Stimulated activated memory B cell treated with anti-CD40 and anti-IgM and Interleukin-4, amounts not matched to agents 10 μg/mL and 1 μg/mL and 100 μg/mL, for 72 hours (primary cell): Measurements from ENCODE around the gene MAN2B2.
"Not testable (repeated sequence)": the region's sequence is repeated elsewhere in the genome, so short reads cannot be mapped to it uniquely, and the experiment has no call there.

ENCODE experiments used
- ATAC-seq: fragments of 150-1000 bp; cut with Tn5 transposase; 2 replicates; pipeline ENCODE4 v1.10.0; 2021
- H3K27ac Mint-ChIP-seq: one replicate; pipeline ENCODE4 v1.8.0; 2022; ENCODE audit warnings: mild to moderate bottlenecking, mixed read lengths
- H3K27me3 Mint-ChIP-seq: one replicate; pipeline ENCODE4 v1.8.0; 2022; ENCODE audit warnings: mixed read lengths
- H3K36me3 Mint-ChIP-seq: one replicate; pipeline ENCODE4 v1.8.0; 2022; ENCODE audit warnings: mixed read lengths
- H3K4me1 Mint-ChIP-seq: one replicate; pipeline ENCODE4 v1.8.0; 2022; ENCODE audit warnings: mixed read lengths
- H3K4me3 Mint-ChIP-seq: one replicate; pipeline ENCODE4 v1.8.0; 2022; ENCODE audit warnings: mild to moderate bottlenecking, moderate library complexity, mixed read lengths
- H3K9me3 Mint-ChIP-seq: one replicate; pipeline ENCODE4 v1.8.0; 2022; ENCODE audit warnings: mixed read lengths

Gene MAN2B2

GRCh38 chr4:6641971-6642320 lies 67.0 kb downstream of the MAN2B2 start:
- peak overlapping the region; percentile 99 for H3K4me3 Mint-ChIP-seq
- no peaks in the 10 kb centered on the region for H3K27me3 Mint-ChIP-seq
- H3K27ac Mint-ChIP-seq = peak overlapping the region; percentile 99
- ATAC-seq = no peak
- H3K9me3 Mint-ChIP-seq = no peaks in the 10 kb centered on the region
- peaks cover 38% of the 10 kb centered on the region for H3K4me1 Mint-ChIP-seq
- peaks cover 30% of the 10 kb centered on the region for H3K36me3 Mint-ChIP-seq

GRCh38 chr4:6643141-6643847 lies 68.3 kb downstream of the MAN2B2 start:
- H3K36me3 Mint-ChIP-seq = peaks cover 30% of the 10 kb centered on the region

GRCh38 chr4:6644792-6645530 lies 70.0 kb downstream of the MAN2B2 start:
- Mint-ChIP-seq H3K27me3 (no peaks in the 10 kb centered on the region), H3K4me3 (no peak overlapping the region), H3K4me1 (peaks cover 37% of the 10 kb centered on the region), H3K36me3 (peaks cover 30% of the 10 kb centered on the region), H3K9me3 (no peaks in the 10 kb centered on the region), H3K27ac (no peak overlapping the region)
- no peak for ATAC-seq

More at GRCh38 chr4:6643141-6643847, 68.3 kb downstream of the MAN2B2 start:
- ATAC-seq = no peak
- Mint-ChIP-seq H3K27ac (no peak overlapping the region), H3K27me3 (no peaks in the 10 kb centered on the region), H3K4me3 (no peak overlapping the region), H3K4me1 (peaks cover 38% of the 10 kb centered on the region), H3K9me3 (no peaks in the 10 kb centered on the region)

- H3K4me1 Mint-ChIP-seq = peaks cover 18% of the 10 kb centered on the region
- no peak overlapping the region for H3K4me3 Mint-ChIP-seq
- H3K9me3 Mint-ChIP-seq = no peaks in the 10 kb centered on the region
- peaks cover 12% of the 10 kb centered on the region for H3K36me3 Mint-ChIP-seq
- H3K27ac Mint-ChIP-seq = no peak overlapping the region
- ATAC-seq = no peak
- no peaks in the 10 kb centered on the region for H3K27me3 Mint-ChIP-seq
These were observed 72.2 kb downstream of the MAN2B2 start for GRCh38 chr4:6647169-6647568.

- Mint-ChIP-seq H3K9me3 (no peaks in the 10 kb centered on the region), H3K4me1 (peaks cover 12% of the 10 kb centered on the region), H3K27me3 (no peaks in the 10 kb centered on the region), H3K36me3 (peaks cover 8% of the 10 kb centered on the region), H3K27ac (no peak overlapping the region), H3K4me3 (no peak overlapping the region)
- no peak for ATAC-seq
These were observed 72.7 kb downstream of the MAN2B2 start for GRCh38 chr4:6647582-6648230.

GRCh38 chr4:6649216-6649615 lies 74.2 kb downstream of the MAN2B2 start:
- Mint-ChIP-seq H3K27me3 (no peaks in the 10 kb centered on the region), H3K27ac (no peak overlapping the region), H3K9me3 (no peaks in the 10 kb centered on the region), H3K4me3 (no peak overlapping the region), H3K36me3 (no peaks in the 10 kb centered on the region), H3K4me1 (no peaks in the 10 kb centered on the region)
- ATAC-seq = no peak

GRCh38 chr4:6654211-6654610 lies 79.2 kb downstream of the MAN2B2 start:
- H3K9me3 Mint-ChIP-seq, H3K27me3 Mint-ChIP-seq, ATAC-seq: not testable (repeated sequence)

GRCh38 chr4:6655291-6655690 lies 80.3 kb downstream of the MAN2B2 start:
- H3K27me3 Mint-ChIP-seq = peaks cover 13% of the 10 kb centered on the region
- not testable (repeated sequence) for H3K4me1 Mint-ChIP-seq, H3K9me3 Mint-ChIP-seq, H3K4me3 Mint-ChIP-seq, H3K36me3 Mint-ChIP-seq, H3K27ac Mint-ChIP-seq, ATAC-seq

More at GRCh38 chr4:6654211-6654610, 79.2 kb downstream of the MAN2B2 start:
- H3K4me1 Mint-ChIP-seq, H3K4me3 Mint-ChIP-seq, H3K27ac Mint-ChIP-seq, H3K36me3 Mint-ChIP-seq: not testable (repeated sequence)

- H3K27ac Mint-ChIP-seq = no peak overlapping the region
These were observed 80.9 kb downstream of the MAN2B2 start for GRCh38 chr4:6655924-6656323.

GRCh38 chr4:6657242-6658208 lies 82.5 kb downstream of the MAN2B2 start:
- Mint-ChIP-seq H3K27ac (peak overlapping the region; percentile 30), H3K4me3 (no peak overlapping the region), H3K9me3 (no peaks in the 10 kb centered on the region), H3K27me3 (peaks cover 36% of the 10 kb centered on the region), H3K4me1 (peaks cover 6% of the 10 kb centered on the region), H3K36me3 (no peaks in the 10 kb centered on the region)
- no peak for ATAC-seq

More at GRCh38 chr4:6655924-6656323, 80.9 kb downstream of the MAN2B2 start:
- H3K9me3 Mint-ChIP-seq = no peaks in the 10 kb centered on the region
- peaks cover 6% of the 10 kb centered on the region for H3K4me1 Mint-ChIP-seq
- H3K4me3 Mint-ChIP-seq = no peak overlapping the region
- no peaks in the 10 kb centered on the region for H3K36me3 Mint-ChIP-seq
- peaks cover 20% of the 10 kb centered on the region for H3K27me3 Mint-ChIP-seq
- no peak for ATAC-seq

GRCh38 chr4:6658209-6658595 lies 83.2 kb downstream of the MAN2B2 start:
- no peak for ATAC-seq

GRCh38 chr4:6658597-6659075 lies 83.6 kb downstream of the MAN2B2 start:
- H3K4me1 Mint-ChIP-seq = peaks cover 6% of the 10 kb centered on the region
- peak overlapping the region; percentile 68 for H3K4me3 Mint-ChIP-seq
- H3K36me3 Mint-ChIP-seq = no peaks in the 10 kb centered on the region
- H3K27ac Mint-ChIP-seq = peak overlapping the region; percentile 30
- peaks cover 47% of the 10 kb centered on the region for H3K27me3 Mint-ChIP-seq
- ATAC-seq = peak; percentile 68
- H3K9me3 Mint-ChIP-seq = no peaks in the 10 kb centered on the region

More at GRCh38 chr4:6658209-6658595, 83.2 kb downstream of the MAN2B2 start:
- peaks cover 6% of the 10 kb centered on the region for H3K4me1 Mint-ChIP-seq
- no peaks in the 10 kb centered on the region for H3K36me3 Mint-ChIP-seq
- peaks cover 42% of the 10 kb centered on the region for H3K27me3 Mint-ChIP-seq
- no peaks in the 10 kb centered on the region for H3K9me3 Mint-ChIP-seq
- peak overlapping the region; percentile 68 for H3K4me3 Mint-ChIP-seq
- peak overlapping the region; percentile 30 for H3K27ac Mint-ChIP-seq

GRCh38 chr4:6659897-6660296 lies 84.9 kb downstream of the MAN2B2 start:
- H3K27me3 Mint-ChIP-seq = peaks cover 47% of the 10 kb centered on the region
- no peak overlapping the region for H3K27ac Mint-ChIP-seq
- H3K4me1 Mint-ChIP-seq = peaks cover 6% of the 10 kb centered on the region

GRCh38 chr4:6660430-6660829 lies 85.4 kb downstream of the MAN2B2 start:
- Mint-ChIP-seq H3K27me3 (peaks cover 47% of the 10 kb centered on the region), H3K36me3 (no peaks in the 10 kb centered on the region), H3K27ac (no peak overlapping the region), H3K4me1 (peaks cover 6% of the 10 kb centered on the region), H3K4me3 (no peak overlapping the region), H3K9me3 (no peaks in the 10 kb centered on the region)
- no peak for ATAC-seq

More at GRCh38 chr4:6659897-6660296, 84.9 kb downstream of the MAN2B2 start:
- no peak for ATAC-seq
- Mint-ChIP-seq H3K36me3 (no peaks in the 10 kb centered on the region), H3K4me3 (no peak overlapping the region), H3K9me3 (no peaks in the 10 kb centered on the region)
